Left lung (tissue), 10 donors: ENCODE data around the gene QSOX2. TPM values are rescaled to one million over a fixed set of nuclear protein-coding genes. Genes with fewer than 3 reads are reported as not detected.

Experiments used
- ATAC-seq: fragments of 200-7000 bp; cut with Tn5 transposase; one replicate; pipeline ENCODE4 v1.9.1; 2020; ENCODE audit warnings: moderate library complexity
- DNase-seq, 4 donors: peaks; one replicate each; pipeline ENCODE4 v3.0.0-alpha.2; 2013 to 2020
- H3K27ac ChIP-seq, 2 donors: fragments of 200-600 bp; sonication (generic) in 1 of 2; one replicate each; pipeline versions ENCODE4 v1.5.0 to v1.8.0; 2020 to 2021
- H3K27me3 ChIP-seq, 2 donors: fragments of 200-600 bp; sonication (generic) in 1 of 2; one replicate each; pipeline versions ENCODE4 v1.5.0 to v1.8.0; 2020 to 2021
- H3K36me3 ChIP-seq, 2 donors: fragments of 200-600 bp; sonication (generic) in 1 of 2; one replicate each; pipeline versions ENCODE4 v1.5.0 to v1.8.0; 2020 to 2021
- H3K4me1 ChIP-seq, 2 donors: fragments of 200-600 bp; one replicate each; pipeline ENCODE4 v1.8.0; 2021
- H3K4me3 ChIP-seq, 2 donors: fragments of 200-600 bp; sonication (generic) in 1 of 2; one replicate each; pipeline versions ENCODE4 v1.5.0 to v1.8.0; 2020 to 2021; ENCODE audit warnings: mild to moderate bottlenecking in 1 of 2
- H3K9me3 ChIP-seq, 2 donors: fragments of 200-600 bp; sonication (generic) in 1 of 2; one replicate each; pipeline versions ENCODE4 v1.5.0 to v1.8.0; 2020 to 2021
- intact Hi-C, 2 donors: fragments of 100-400 bp; cut with DNase I; formaldehyde crosslinking; loops; one replicate each; pipeline versions ENCODE4 v1.11.2 to v1.14.2; 2022
- polyA plus RNA-seq, 6 donors: library from polyadenylated mRNA; unstranded; fragments of 120-200 nt; gene quantifications; one replicate each; pipeline ENCODE4 v1.2.1, GENCODE V29; 2013; ENCODE audit not compliant: insufficient read length in 6 of 6
- total RNA-seq, 2 donors: library from RNA; stranded (reverse); fragmentation: NEBNext Ultra II Directional; extraction: Animal tissue kit (Norgen Biotek cat#: 25700); gene quantifications; one replicate each; pipeline ENCODE4 v1.2.1, GENCODE V29; 2021
- TF ChIP-seq, protein P1 (sequence below), 2 donors: fragments of 200-600 bp; sonication (generic) in 1 of 2; IDR thresholded peaks; one replicate each; pipeline versions ENCODE4 v1.5.0 to v1.8.0; 2021; ENCODE audit warnings: antibody characterized with exemption in 2 of 2
- donor health status: DM: no; HTN: yes; CAD: no.
- donor health status: DM: no; HTN: no; CAD: no.

The QSOX2 gene
- total and polyA plus RNA-seq, 8 donors = 9.5 to 15.4 (median 12.0) TPM

DNA sequence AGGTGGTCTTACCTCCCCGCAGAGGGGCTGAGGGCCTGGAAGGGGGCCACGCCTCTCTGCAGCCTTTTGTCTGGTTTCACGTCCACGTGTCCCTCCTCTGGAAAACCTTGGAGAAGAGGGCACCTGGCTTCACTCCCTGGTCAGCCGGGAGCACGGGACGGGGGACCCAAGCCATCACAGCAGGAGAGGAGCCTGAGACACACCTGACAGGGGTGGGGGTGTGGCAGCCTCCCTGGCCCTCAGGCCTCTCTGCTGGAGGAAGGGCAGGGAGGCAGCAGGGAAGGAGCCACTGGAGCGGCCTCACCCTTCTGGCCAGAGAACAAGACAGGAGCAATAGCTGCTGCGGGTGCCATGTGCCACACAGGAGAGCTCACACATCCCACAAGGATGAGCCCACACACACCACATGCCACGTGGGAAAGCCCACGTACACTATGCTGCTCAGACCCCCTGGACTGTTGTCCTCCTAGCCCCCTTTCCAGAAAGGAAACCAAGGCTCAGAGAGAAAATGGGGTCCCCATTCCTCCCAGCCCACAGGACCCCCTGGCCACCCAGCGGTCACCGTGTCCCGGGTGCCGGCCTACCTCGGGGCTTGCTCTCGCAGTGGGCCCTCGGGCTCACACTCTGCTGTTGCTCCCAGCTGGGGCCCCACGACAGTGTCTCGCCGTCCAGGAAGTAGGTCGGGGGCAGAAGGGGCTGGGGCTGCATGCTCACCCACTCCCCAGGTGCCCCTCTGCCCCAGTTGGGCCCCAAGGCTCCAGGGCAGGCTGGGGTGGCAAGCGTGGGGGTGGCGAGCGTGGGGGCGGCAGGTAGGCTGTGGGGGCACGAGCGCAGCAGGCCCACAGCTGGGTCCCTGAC lies 40.1 kb upstream of the QSOX2 start:
- Histone ChIP-seq H3K4me3 (no peak overlapping the region), H3K27ac (no peak overlapping the region), H3K9me3 (no peaks in the 10 kb centered on the region), H3K27me3 (peaks cover 0 to 83% of the 10 kb centered on the region in 2 donors), H3K36me3 (no peaks in the 10 kb centered on the region), H3K4me1 (peaks cover 3 to 7% of the 10 kb centered on the region in 2 donors)
- TF ChIP-seq, protein P1, sequence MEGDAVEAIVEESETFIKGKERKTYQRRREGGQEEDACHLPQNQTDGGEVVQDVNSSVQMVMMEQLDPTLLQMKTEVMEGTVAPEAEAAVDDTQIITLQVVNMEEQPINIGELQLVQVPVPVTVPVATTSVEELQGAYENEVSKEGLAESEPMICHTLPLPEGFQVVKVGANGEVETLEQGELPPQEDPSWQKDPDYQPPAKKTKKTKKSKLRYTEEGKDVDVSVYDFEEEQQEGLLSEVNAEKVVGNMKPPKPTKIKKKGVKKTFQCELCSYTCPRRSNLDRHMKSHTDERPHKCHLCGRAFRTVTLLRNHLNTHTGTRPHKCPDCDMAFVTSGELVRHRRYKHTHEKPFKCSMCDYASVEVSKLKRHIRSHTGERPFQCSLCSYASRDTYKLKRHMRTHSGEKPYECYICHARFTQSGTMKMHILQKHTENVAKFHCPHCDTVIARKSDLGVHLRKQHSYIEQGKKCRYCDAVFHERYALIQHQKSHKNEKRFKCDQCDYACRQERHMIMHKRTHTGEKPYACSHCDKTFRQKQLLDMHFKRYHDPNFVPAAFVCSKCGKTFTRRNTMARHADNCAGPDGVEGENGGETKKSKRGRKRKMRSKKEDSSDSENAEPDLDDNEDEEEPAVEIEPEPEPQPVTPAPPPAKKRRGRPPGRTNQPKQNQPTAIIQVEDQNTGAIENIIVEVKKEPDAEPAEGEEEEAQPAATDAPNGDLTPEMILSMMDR (IDR thresholded peaks at IDR 0.05) = no peak
- ATAC-seq (no peak), DNase-seq (peak in 1 of 4 donors; percentile 63)
- intact Hi-C loops = no loop called here

GRCh38 chr9:136284951-136285350 lies 39.3 kb upstream of the QSOX2 start:
- Histone ChIP-seq H3K9me3 (no peaks in the 10 kb centered on the region), H3K27me3 (peaks cover 0 to 77% of the 10 kb centered on the region in 2 donors), H3K4me1 (peaks cover 3 to 7% of the 10 kb centered on the region in 2 donors), H3K36me3 (no peaks in the 10 kb centered on the region), H3K27ac (no peak overlapping the region), H3K4me3 (no peak overlapping the region)
- TF ChIP-seq, protein P1 (IDR thresholded peaks at IDR 0.05) = no peak
- DNase-seq = peak in 1 of 4 donors; percentile 69
- ATAC-seq = no peak
- intact Hi-C loops = no loop called here

DNA sequence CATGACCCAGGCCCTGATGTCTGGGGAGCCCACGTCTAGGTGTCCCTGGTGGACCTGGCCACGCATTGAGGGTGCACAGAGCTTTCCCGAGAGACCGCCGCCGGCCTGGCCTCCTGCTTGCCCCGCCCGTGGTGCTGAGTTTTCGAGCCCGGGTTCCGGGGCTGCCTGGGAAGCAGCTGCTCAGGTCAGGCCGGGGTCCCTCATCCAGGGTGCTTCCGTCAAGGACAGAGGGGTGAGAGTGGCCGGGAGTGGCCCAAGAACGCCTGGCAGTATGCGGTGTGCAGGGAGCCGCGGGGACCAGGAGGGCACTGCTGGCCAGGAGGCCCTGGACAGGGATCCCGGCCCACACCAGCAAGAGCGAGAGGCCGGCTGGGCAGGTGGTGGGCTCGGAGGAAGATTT lies 38.7 kb upstream of the QSOX2 start:
- ATAC-seq (no peak), DNase-seq (peak in 1 of 4 donors; percentile 70)
- H3K27ac ChIP-seq = no peak overlapping the region

DNA sequence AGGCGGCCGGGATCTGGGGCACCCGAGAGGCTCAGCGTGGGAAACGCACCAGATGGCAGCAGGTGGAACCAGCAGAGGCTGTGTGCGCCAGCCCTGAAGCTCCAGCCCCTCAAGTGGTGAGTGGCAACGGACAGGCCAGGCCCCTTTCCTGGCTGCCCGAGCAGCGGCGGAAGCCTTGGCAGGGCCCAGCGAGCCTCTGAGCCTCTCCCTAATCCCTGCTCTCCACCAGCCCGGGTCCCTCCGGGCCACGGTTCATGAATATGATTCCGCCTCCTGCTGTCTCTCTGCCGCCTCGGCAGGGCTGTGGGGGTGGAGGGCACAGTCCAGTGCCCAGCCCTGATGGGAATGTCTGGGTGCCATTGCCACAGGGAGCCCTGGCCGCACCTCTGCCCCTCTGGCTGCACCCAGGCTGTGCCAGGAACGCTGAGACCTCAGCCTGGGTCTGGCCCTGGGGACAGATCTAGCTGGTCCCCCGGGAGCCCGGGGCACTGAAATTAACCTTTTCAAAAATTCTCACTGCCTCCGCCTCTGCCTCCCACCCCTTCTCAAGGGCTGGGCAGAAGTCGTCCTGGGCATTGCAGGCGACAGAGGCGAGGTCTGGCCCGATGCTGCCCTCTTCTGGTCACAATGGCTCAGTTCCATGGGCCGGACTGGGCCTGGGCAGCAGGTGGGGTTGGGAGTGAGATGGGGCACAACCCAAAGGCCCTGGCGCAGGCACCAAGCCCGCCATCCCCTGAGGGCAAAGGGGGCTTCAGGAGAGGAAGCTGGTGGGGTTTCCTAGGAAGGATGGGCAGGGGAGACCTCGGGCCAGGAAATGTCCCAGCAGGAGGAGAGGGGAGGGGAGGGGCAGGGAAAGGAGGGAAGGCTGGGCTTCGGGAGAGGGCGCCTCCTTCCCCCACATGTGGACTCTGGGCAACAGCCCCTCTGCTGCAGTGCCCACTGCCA lies 38.0 kb upstream of the QSOX2 start:
- H3K36me3 ChIP-seq = no peaks in the 10 kb centered on the region
- peak; percentile 98 for ATAC-seq
- intact Hi-C loops = no loop called here
- H3K27me3 ChIP-seq = peaks cover 0 to 69% of the 10 kb centered on the region in 2 donors
- peaks cover 3 to 7% of the 10 kb centered on the region in 2 donors for H3K4me1 ChIP-seq
- no peak overlapping the region for H3K27ac ChIP-seq
- H3K4me3 ChIP-seq = peak overlapping the region in 1 of 2 donors; percentile 18
- H3K9me3 ChIP-seq = no peaks in the 10 kb centered on the region
- peak; percentile 40 to 93 (median 78) for DNase-seq
- TF ChIP-seq, protein P1 (IDR thresholded peaks at IDR 0.05) = peak; percentile 78 to 91

More for the DNA sequence above, 38.7 kb upstream of the QSOX2 start:
- intact Hi-C loops = no loop called here
- H3K36me3 ChIP-seq = no peaks in the 10 kb centered on the region
- H3K4me1 ChIP-seq = peaks cover 3 to 7% of the 10 kb centered on the region in 2 donors
- H3K4me3 ChIP-seq = no peak overlapping the region
- no peaks in the 10 kb centered on the region for H3K9me3 ChIP-seq
- H3K27me3 ChIP-seq = peaks cover 0 to 71% of the 10 kb centered on the region in 2 donors
- TF ChIP-seq, protein P1 (IDR thresholded peaks at IDR 0.05) = no peak
